Measurements from ENCODE around the gene RACGAP1.

- no peak for TF ChIP-seq POLR2AphosphoS5 (IDR thresholded peaks at IDR 0.05; ENCODE audit: low read depth, low read length)
- no peak for TF ChIP-seq CTCF (IDR thresholded peaks at IDR 0.05)
- TF ChIP-seq SMC3 (IDR thresholded peaks at IDR 0.05; ENCODE audit: low read depth, low read length) = no peak
- no peak for TF ChIP-seq TCF12 (IDR thresholded peaks at IDR 0.05)
- TF ChIP-seq GABPA (IDR thresholded peaks at IDR 0.05; ENCODE audit: low read depth) = no peak
- no peak for TF ChIP-seq RAD21 (IDR thresholded peaks at IDR 0.05; ENCODE audit: low read length)
These were observed 53.2 kb downstream of the RACGAP1 start for GRCh38 chr12:49972129-49972528.
